Brain microvascular endothelial cell (primary cell): ENCODE results near the gene VMAC.

Source experiments
- DNase-seq: peaks from one replicate; pipeline ENCODE4 v3.0.0-alpha.2; 2020
- H3K27ac ChIP-seq: fragments of 250-450 bp; sonication (Bioruptor Pico); 2 replicates; pipeline ENCODE4 v1.5.1; 2020; ENCODE audit warnings: mild to moderate bottlenecking, moderate library complexity
- H3K27me3 ChIP-seq: fragments of 250-450 bp; sonication (Bioruptor Pico); replicated peaks from 2 replicates; pipeline ENCODE4 v1.5.1; 2020; ENCODE audit warnings: mild to moderate bottlenecking
- H3K36me3 ChIP-seq: fragments of 250-450 bp; sonication (Bioruptor Pico); replicated peaks from 2 replicates; pipeline ENCODE4 v1.5.1; 2020; ENCODE audit warnings: mild to moderate bottlenecking
- H3K4me3 ChIP-seq: 2 replicates; pipeline ENCODE4 v1.5.1; 2011; ENCODE audit warnings: low read depth, mild to moderate bottlenecking, control low read depth, low read length, moderate library complexity
- in situ Hi-C: cut with HindIII; loops from 2 replicates; pipeline ENCODE4 v1.10.0; 2017; ENCODE audit warnings: low sequenced_read_pairs, low pct_ligation_motif_present
- TF ChIP-seq, protein P1 (sequence below): IDR thresholded peaks from 2 replicates; pipeline ENCODE4 v1.5.1; 2011; ENCODE audit warnings: low read depth, mild to moderate bottlenecking, moderate library complexity, low read length, control low read depth, inconsistent platforms; ENCODE audit errors: missing control alignments

VMAC gene

DNA sequence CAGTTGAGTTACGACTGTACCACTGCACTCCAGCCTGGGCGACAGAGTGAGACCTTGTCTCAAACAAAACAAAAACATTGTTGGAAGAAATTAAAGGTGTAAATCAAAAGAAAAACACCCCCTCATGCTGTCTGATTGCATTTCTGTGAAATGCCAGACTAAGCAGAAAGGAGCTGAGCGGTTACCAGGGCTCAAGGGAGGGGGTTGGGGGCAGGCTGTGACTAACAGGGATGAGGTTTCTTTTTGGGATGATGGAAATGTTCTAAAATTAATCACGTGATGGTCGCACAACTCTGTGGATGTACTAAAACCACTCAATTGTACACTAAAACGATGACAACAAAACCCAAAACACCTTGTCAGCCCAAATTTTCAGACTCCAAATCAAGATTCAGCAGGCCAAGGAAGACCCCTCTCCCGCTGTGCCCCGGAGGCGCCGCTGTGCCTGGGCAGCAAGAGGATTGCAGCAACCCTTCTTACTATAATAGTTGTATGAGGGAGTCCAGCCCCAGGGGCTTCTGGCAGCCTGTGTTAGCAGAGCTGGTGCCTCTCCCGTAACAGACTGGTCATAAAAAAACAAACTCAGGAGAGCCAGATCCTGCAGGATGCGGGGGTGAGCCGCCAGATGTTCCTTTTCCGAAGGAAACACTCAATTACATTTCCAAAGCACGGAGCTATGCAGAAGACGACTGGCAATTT is 30.3 kb downstream of the VMAC start:
- TF ChIP-seq, protein P1, sequence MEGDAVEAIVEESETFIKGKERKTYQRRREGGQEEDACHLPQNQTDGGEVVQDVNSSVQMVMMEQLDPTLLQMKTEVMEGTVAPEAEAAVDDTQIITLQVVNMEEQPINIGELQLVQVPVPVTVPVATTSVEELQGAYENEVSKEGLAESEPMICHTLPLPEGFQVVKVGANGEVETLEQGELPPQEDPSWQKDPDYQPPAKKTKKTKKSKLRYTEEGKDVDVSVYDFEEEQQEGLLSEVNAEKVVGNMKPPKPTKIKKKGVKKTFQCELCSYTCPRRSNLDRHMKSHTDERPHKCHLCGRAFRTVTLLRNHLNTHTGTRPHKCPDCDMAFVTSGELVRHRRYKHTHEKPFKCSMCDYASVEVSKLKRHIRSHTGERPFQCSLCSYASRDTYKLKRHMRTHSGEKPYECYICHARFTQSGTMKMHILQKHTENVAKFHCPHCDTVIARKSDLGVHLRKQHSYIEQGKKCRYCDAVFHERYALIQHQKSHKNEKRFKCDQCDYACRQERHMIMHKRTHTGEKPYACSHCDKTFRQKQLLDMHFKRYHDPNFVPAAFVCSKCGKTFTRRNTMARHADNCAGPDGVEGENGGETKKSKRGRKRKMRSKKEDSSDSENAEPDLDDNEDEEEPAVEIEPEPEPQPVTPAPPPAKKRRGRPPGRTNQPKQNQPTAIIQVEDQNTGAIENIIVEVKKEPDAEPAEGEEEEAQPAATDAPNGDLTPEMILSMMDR = no peak
- Histone ChIP-seq H3K36me3 (peaks cover 33% of the 10 kb centered on the region), H3K27ac (no peak overlapping the region), H3K4me3 (no peak overlapping the region), H3K27me3 (no peaks in the 10 kb centered on the region)
- DNase-seq = peak; percentile 25
- in situ Hi-C loops = no loop called here

DNA sequence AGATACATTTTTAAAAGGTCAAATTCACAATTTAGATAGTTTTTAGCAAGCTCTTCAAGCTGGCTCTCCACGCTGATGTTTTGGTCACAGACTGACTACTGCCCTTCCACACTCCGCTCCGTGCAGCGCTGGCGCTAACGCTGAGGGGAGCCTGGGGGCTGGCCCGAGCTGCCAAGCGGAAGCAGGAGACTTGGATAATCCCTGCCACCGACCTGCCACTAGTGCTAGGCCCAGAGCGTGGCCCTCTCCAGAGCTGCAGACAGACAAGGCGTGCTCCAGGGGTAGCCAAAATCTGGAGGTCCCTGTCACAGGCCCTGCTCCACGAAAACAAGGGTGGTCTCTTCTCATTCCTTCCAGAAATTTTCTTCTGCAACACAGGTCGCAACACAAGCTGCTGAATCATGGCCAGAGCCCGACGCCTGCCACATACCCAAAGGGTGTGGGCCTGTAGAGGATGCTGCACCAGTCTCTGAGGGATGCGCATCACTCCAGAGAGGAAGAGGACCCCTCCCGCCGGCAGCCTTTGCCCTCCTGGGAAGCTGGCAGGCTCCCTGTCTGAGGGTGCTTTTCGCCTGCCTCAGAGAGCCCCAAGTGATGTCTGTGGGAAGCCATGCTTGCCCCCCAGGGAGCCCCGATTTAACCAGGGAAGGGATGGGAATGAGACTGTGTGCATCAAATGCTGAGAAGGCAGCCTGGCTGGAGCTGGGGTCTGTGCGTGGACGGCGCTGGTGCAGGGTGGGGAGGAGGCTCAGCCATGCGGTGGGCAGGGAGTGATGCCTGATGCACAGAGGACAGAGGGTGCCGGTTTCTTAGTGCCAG is 31.0 kb downstream of the VMAC start:
- Histone ChIP-seq H3K36me3 (peaks cover 27% of the 10 kb centered on the region), H3K4me3 (no peak overlapping the region)

DNA sequence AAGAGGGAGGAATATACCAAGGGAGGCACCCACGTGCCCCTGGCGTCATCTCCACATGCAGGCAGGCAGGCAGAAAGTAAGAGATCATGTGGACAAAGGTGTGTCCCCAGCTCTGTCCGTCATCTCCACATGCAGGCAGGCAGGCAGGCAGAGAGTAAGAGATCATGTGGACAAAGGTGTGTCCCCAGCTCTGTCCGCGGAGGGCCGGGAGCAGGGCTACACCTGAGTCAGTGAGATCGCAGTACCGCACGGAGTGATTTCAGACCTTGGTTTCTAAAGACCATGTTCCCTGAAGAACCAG is 31.6 kb downstream of the VMAC start:
- in situ Hi-C loops = no loop called here
- TF ChIP-seq, protein P1 = no peak
- no peak overlapping the region for H3K27ac ChIP-seq
- H3K27me3 ChIP-seq = no peaks in the 10 kb centered on the region
- no peak for DNase-seq
- peaks cover 27% of the 10 kb centered on the region for H3K36me3 ChIP-seq
- no peak overlapping the region for H3K4me3 ChIP-seq

More for the DNA sequence above, 31.0 kb downstream of the VMAC start:
- in situ Hi-C loops = no loop called here
- TF ChIP-seq, protein P1 = no peak
- H3K27me3 ChIP-seq = no peaks in the 10 kb centered on the region
- no peak for DNase-seq
- no peak overlapping the region for H3K27ac ChIP-seq

DNA sequence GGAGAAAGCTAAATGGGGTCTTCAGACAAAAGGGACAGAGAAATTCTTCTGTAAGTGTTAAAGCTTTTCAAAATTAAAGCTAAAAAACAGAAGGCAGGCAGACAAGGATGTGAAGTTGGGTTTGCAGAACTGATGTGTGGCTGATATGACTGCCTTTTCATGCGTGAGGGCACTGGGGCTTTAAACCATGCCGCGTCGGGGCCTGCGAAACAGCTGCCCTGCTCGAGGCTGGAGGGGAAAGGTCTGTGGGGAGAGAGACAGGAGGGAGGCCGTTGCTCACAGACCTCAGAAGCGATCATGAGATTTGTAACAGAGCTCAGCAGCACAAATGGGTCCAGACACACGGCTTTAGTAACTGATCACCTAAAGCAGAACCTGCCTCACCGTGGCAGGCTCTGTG is 32.9 kb downstream of the VMAC start:
- no peak for DNase-seq
- Histone ChIP-seq H3K36me3 (peaks cover 25% of the 10 kb centered on the region), H3K4me3 (no peak overlapping the region), H3K27me3 (no peaks in the 10 kb centered on the region), H3K27ac (no peak overlapping the region)
- in situ Hi-C loops = no loop called here
- TF ChIP-seq, protein P1 = no peak

DNA sequence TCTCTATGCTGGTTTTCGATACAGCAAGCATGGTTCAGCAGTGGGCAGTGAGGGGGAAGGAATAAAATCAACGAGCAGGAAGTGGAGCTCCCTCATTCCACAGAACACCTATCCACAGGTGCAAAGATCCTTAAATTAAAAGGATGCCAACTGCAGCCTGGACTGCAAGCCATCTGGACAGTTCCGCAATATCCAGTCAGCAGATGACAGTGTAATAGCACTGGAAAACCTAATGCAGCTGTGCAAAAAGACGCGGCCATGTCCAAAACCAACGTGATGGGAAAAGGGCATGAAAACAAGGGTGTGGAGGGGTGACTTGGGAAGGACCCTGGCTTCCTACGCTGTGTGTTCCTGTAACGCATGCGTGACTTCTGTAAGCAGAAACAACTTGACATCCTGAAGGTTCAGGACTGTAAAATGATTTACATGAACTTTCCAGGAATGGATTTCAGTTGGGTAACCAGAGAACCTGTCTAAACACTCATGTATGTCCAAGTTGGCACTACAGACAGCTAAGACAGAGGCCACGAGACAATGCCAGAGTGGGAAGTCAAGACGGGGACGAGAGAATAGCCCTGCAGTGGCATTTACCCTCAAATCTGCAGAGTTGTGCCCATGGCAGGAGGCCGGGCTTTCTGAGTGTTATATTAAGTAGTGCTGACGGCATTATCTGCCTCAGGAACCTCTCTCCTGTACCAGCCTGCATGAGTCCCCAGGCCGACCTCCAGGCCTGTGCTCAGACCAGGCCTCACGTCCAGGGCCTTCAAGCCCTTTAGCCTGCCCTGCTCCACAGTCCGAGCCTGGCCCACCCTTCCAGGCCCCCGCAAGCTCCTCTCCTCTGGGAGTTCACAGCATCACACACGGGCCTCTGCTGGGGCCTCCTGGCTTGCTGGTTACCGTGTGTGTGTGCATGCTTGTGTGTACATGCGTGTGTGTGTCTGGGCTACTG is 35.9 kb downstream of the VMAC start:
- H3K4me3 ChIP-seq = no peak overlapping the region
- no peaks in the 10 kb centered on the region for H3K27me3 ChIP-seq
- H3K36me3 ChIP-seq = peaks cover 17% of the 10 kb centered on the region
- in situ Hi-C loops = no loop called here
- no peak overlapping the region for H3K27ac ChIP-seq
- TF ChIP-seq, protein P1 = no peak
- no peak for DNase-seq
